C4-2B (cell line): ENCODE data around the gene EIF4E1B.

Experiments used
- CTCF ChIP-seq: fragments of 450-650 bp; conservative IDR thresholded peaks from 2 replicates; pipeline ENCODE4 v1.5.1; 2017; ENCODE audit warnings: mild to moderate bottlenecking
- ZFX ChIP-seq: fragments of 450-650 bp; IDR thresholded peaks from 2 replicates; pipeline ENCODE4 v1.6.1; 2017

GRCh38 chr5:176594554-176594953 is 35.9 kb upstream of the EIF4E1B start:
- no peak for TF ChIP-seq CTCF
- no peak for TF ChIP-seq ZFX
